ENCODE results near the gene NEB.

The NEB gene

GRCh38 chr2:151544449-151544848, 189.8 kb downstream of the NEB start:
- no peak for DNase-seq

- no peak for DNase-seq
Measured at GRCh38 chr2:151543876-151544275, 190.4 kb downstream of the NEB start.

GRCh38 chr2:151534001-151534400, 200.3 kb downstream of the NEB start:
- DNase-seq, result no peak

- DNase-seq, result no peak
Measured at GRCh38 chr2:151533127-151533526, 201.1 kb downstream of the NEB start.

GRCh38 chr2:151526572-151527090, 207.6 kb downstream of the NEB start:
- no peak for DNase-seq

GRCh38 chr2:151525821-151526373, 208.4 kb downstream of the NEB start:
- no peak for DNase-seq

GRCh38 chr2:151523850-151524249, 210.4 kb downstream of the NEB start:
- DNase-seq, result no peak

GRCh38 chr2:151522556-151522955, 211.7 kb downstream of the NEB start:
- DNase-seq, result no peak

- no peak for DNase-seq
Measured at GRCh38 chr2:151520976-151521375, 213.3 kb downstream of the NEB start.

GRCh38 chr2:151518802-151519201, 215.5 kb downstream of the NEB start:
- DNase-seq, result no peak

- DNase-seq, result no peak
Measured at GRCh38 chr2:151508519-151508918, 225.8 kb downstream of the NEB start.

- DNase-seq, result no peak
Measured at GRCh38 chr2:151506170-151506569, 228.1 kb downstream of the NEB start.

- DNase-seq, result no peak
Measured at GRCh38 chr2:151498178-151498577, 236.1 kb downstream of the NEB start.

GRCh38 chr2:151491496-151491895, 242.8 kb downstream of the NEB start:
- DNase-seq, result no peak

- DNase-seq, result no peak
Measured at GRCh38 chr2:151490276-151490675, 244.0 kb downstream of the NEB start.

GRCh38 chr2:151486053-151486452, 248.2 kb downstream of the NEB start:
- DNase-seq, result no peak

- no peak for DNase-seq
Measured at GRCh38 chr2:151484100-151484499, 250.2 kb downstream of the NEB start.

- DNase-seq, result no peak
Measured at GRCh38 chr2:151483546-151483945, 250.7 kb downstream of the NEB start.

GRCh38 chr2:151482171-151482725, 252.0 kb downstream of the NEB start:
- no peak for DNase-seq

GRCh38 chr2:151481744-151482143, 252.5 kb downstream of the NEB start:
- DNase-seq, result no peak

- no peak for DNase-seq
Measured at GRCh38 chr2:151478011-151478410, 256.3 kb downstream of the NEB start.

GRCh38 chr2:151476287-151476686, 258.0 kb downstream of the NEB start:
- DNase-seq, result no peak

- peak; percentile 8 for DNase-seq
Measured at GRCh38 chr2:151475071-151475470, 259.2 kb downstream of the NEB start.

GRCh38 chr2:151472966-151473365, 261.3 kb downstream of the NEB start:
- no peak for DNase-seq

- DNase-seq, result no peak
Measured at GRCh38 chr2:151470556-151470955, 263.7 kb downstream of the NEB start.

All from GF-D8 (cell line).